ENCODE measurements around the gene WNT7B. TPM values are rescaled to one million over a fixed set of nuclear protein-coding genes. Genes with fewer than 3 reads are reported as not detected.

Gene WNT7B
- total and polyA plus RNA-seq, 2 of the 8 experiments (the other 6 are each of a cell fraction or from before 2014, with no cell fraction given), result 0.14 to 0.24 TPM

DNA sequence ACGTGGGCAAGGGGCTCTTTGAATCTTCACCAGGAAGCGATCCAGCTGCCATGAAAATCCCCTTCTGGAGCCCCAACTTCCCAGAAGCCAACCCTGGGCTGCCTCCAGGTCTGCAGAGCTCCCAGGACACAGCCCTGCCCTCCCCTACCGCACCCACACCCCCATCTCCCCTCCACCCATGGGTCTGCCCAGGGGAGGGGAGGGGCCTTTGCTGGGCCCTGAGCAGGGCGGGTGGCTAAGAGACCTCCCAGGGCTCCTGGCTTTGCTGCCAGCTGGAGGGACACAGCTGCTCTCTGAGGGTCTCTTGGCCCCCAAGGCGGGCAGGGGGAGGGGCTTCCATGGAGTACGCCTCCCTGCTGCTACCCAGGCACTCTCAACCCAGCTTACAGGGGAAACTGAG lies 64.1 kb downstream of the WNT7B start:
- ChIA-PET CTCF (ENCODE audit: partially characterized antibody) (interaction anchor here (0.6 to 1.1 kb wide), 2 partner anchors 49 to 65 kb away, joined by 3 read pairs; no protein-coding TSS in a partner anchor), POLR2A (ENCODE audit: partially characterized antibody) (no interaction called here)
- Histone ChIP-seq H3K23me2 (ENCODE audit: low read depth, low read length) (no peaks in the 10 kb centered on the region), H3K56ac (replicated peaks; ENCODE audit: insufficient read length, low read depth, low read length) (no peak overlapping the region), H3K14ac (ENCODE audit: insufficient read length) (no peak overlapping the region), H3K9me3 (ENCODE audit: insufficient read depth in 2 of 2, low read depth in 1 of 2, low read length in 1 of 2) (peaks cover 0 to 4% of the 10 kb centered on the region in 2 experiments; a peak in 1 of 4 replicates), H3K4me3 (ENCODE audit: extremely low read depth in 1 of 4, insufficient read depth in 2 of 4, low read depth in 3 of 4, low read length in 4 of 4) (no peak overlapping the region), H3K79me2 (ENCODE audit: control insufficient read depth in 1 of 2, insufficient read depth in 2 of 2, low read length in 2 of 2) (no peaks in the 10 kb centered on the region), H3K27ac (ENCODE audit: low read depth, low read length) (no peak overlapping the region), H4K8ac (ENCODE audit: extremely low read depth, insufficient read depth, low read length) (0 out of 2 replicates have a peak overlapping the region, but pooled peaks have one; percentile 14), H3K27me3 (replicated peaks in 1 of 4; ENCODE audit: control insufficient read depth in 3 of 4, extremely low read depth in 1 of 4, insufficient read depth in 3 of 4, low read length in 3 of 4) (no peaks in the 10 kb centered on the region), H3K9ac (replicated peaks in 1 of 4; ENCODE audit: extremely low read depth in 1 of 4, low read depth in 3 of 4, low read length in 3 of 4) (no peak overlapping the region), H3K4me2 (ENCODE audit: insufficient read depth in 1 of 2, low read depth in 2 of 2, low read length in 2 of 2) (no peak overlapping the region), H3K18ac (ENCODE audit: extremely low read depth, low read length) (no peak overlapping the region), H2BK20ac (ENCODE audit: low read length) (no peak overlapping the region), H4K91ac (replicated peaks; ENCODE audit: insufficient read length, low read length) (no peak overlapping the region), H2BK120ac (replicated peaks; ENCODE audit: low read depth, low read length) (no peak overlapping the region), H2BK15ac (ENCODE audit: low read length) (no peak overlapping the region), H4K5ac (ENCODE audit: insufficient read length, low read depth, low read length) (no peak overlapping the region), H2AFZ (ENCODE audit: low read length) (no peak overlapping the region), H2AK5ac (ENCODE audit: low read depth, low read length) (no peak overlapping the region), H3K79me1 (ENCODE audit: low read depth, low read length) (no peaks in the 10 kb centered on the region), H3K23ac (ENCODE audit: insufficient read length) (no peak overlapping the region), H3K36me3 (ENCODE audit: control insufficient read depth in 2 of 4, insufficient read depth in 4 of 4, low read length in 3 of 4) (no peaks in the 10 kb centered on the region), H3K4ac (replicated peaks; ENCODE audit: insufficient read length, low read depth, low read length) (no peak overlapping the region), H3K4me1 (replicated peaks in 1 of 4; ENCODE audit: control insufficient read depth in 3 of 4, insufficient read depth in 4 of 4, low read length in 3 of 4) (peaks cover 0 to 3% (median 0%) of the 10 kb centered on the region in 4 experiments; a peak in 1 of 7 replicates), H4K20me1 (replicated peaks in 1 of 2; ENCODE audit: control insufficient read depth in 1 of 2, insufficient read depth in 2 of 2, low read length in 2 of 2) (no peaks in the 10 kb centered on the region), H2BK12ac (ENCODE audit: low read depth, low read length) (no peak overlapping the region), H2BK5ac (ENCODE audit: low read depth, low read length) (no peak overlapping the region)
- TF ChIP-seq RXRA (IDR thresholded peaks at IDR 0.05; ENCODE audit: insufficient read depth, low read depth, low read length), result no peak
- no peak for TF ChIP-seq RFX5 (IDR thresholded peaks at IDR 0.05; ENCODE audit: borderline replicate concordance, low read depth, low read length)
- TF ChIP-seq EGR1 (IDR thresholded peaks at IDR 0.05; ENCODE audit: borderline replicate concordance, low read depth, low read length), result no peak
- no peak for TF ChIP-seq BACH1 (IDR thresholded peaks at IDR 0.05; ENCODE audit: low read length)
- FAIRE-seq, result no peak
- WGBS, 2 experiments (ENCODE audit: extremely low coverage in 1 of 2, insufficient coverage in 1 of 2, insufficient read length in 1 of 2, insufficient replicate concordance in 2 of 2, low coverage in 1 of 2, low lambda C conversion rate in 2 of 2, missing lambda C conversion rate in 1 of 2), result 87% methylated on average over 4 of the region's 6 CpGs; no CpG with 5 or more reads in 1 of the 2 experiments
- no peak for DNase-seq (ENCODE audit: low read depth in 1 of 2, low spot score in 2 of 2)
